ENCODE measurements around the gene PLD2. TPM values are rescaled to one million over a fixed set of nuclear protein-coding genes. Genes with fewer than 3 reads are reported as not detected.

Gene PLD2
- total and polyA plus RNA-seq, 10 of the 15 experiments (the other 5 are each of a cell fraction or from before 2014, with no cell fraction given): 0.71 to 16.5 (median 7.0) TPM

- ChIA-PET CTCF (interaction anchor here (0.7 to 1.8 kb wide), 2 partner anchors 10 to 284 kb away, joined by 3 to 5 read pairs; no protein-coding TSS in a partner anchor), SMC1A (ENCODE audit: uncharacterized antibody, unreplicated experiment) (no interaction called here), POLR2A (no interaction called here), RAD21 (ENCODE audit: unreplicated experiment) (no interaction called here)
- Histone ChIP-seq H3K9ac (ENCODE audit: control insufficient read depth, insufficient read depth, low read length) (no peak overlapping the region), H3K27me3 (replicated peaks in 1 of 2; ENCODE audit: control insufficient read depth in 2 of 2, insufficient read depth in 2 of 2, low read length in 1 of 2) (peaks cover 3 to 4% of the 10 kb centered on the region in 2 experiments; a peak in 3 of 4 replicates), H3K4me2 (ENCODE audit: control insufficient read depth, insufficient read depth) (no peak overlapping the region), H2AFZ (ENCODE audit: control insufficient read depth, low read depth, low read length) (no peak overlapping the region), H4K20me1 (ENCODE audit: control insufficient read depth, insufficient read depth) (no peaks in the 10 kb centered on the region), H3K27ac (ENCODE audit: control insufficient read depth, insufficient read depth) (no peak overlapping the region), H3K79me2 (ENCODE audit: control insufficient read depth, insufficient read depth, low read length) (no peaks in the 10 kb centered on the region), H3K4me1 (ENCODE audit: control insufficient read depth, insufficient read depth, low read length) (no peaks in the 10 kb centered on the region), H3K4me3 (no peak overlapping the region), H3K36me3 (ENCODE audit: control insufficient read depth in 2 of 2, insufficient read depth in 2 of 2, low read length in 1 of 2) (no peaks in the 10 kb centered on the region), H3K9me3 (replicated peaks; ENCODE audit: control insufficient read depth, insufficient read depth, low read length) (no peaks in the 10 kb centered on the region)
- TF ChIP-seq BCL11A (IDR thresholded peaks at IDR 0.05; ENCODE audit: low read depth, low read length) (no peak), BACH1 (IDR thresholded peaks at IDR 0.05; ENCODE audit: borderline replicate concordance) (no peak), ZNF592 (IDR thresholded peaks at IDR 0.05) (no peak), NFXL1 (IDR thresholded peaks at IDR 0.05; ENCODE audit: borderline replicate concordance) (no peak), RB1 (IDR thresholded peaks at IDR 0.05; ENCODE audit: borderline replicate concordance) (no peak), FOS (IDR thresholded peaks at IDR 0.05; ENCODE audit: borderline replicate concordance, extremely low read depth, insufficient read length) (no peak), YY1 (IDR thresholded peaks at IDR 0.05; ENCODE audit: low read depth, low read length) (no peak), EP300 (IDR thresholded peaks at IDR 0.05; ENCODE audit: borderline replicate concordance in 1 of 2, control insufficient read depth in 1 of 2, low read depth in 2 of 2, low read length in 2 of 2) (no peak), SIN3A (IDR thresholded peaks at IDR 0.05; ENCODE audit: low read depth, low read length) (no peak), MYB (IDR thresholded peaks at IDR 0.05; ENCODE audit: borderline replicate concordance, low read depth, low read length) (no peak), STAT1 (conservative IDR thresholded peaks at IDR 0.05) (no peak), CTCF (IDR thresholded peaks at IDR 0.05 in 2 of 3, conservative IDR thresholded peaks at IDR 0.05 in 1 of 3; ENCODE audit: control insufficient read depth in 2 of 3, extremely low read depth in 1 of 3, insufficient read depth in 1 of 3, low read depth in 3 of 3, low read length in 3 of 3) (no peak), ZBTB11 (CRISPR knock-in tag; IDR thresholded peaks at IDR 0.05) (no peak)
- WGBS (ENCODE audit: insufficient coverage, insufficient replicate concordance, low lambda C conversion rate, missing lambda C conversion rate): 60% methylated on average over 10 of the region's 11 CpGs
- intact Hi-C loops (cut with micrococcal nuclease; ENCODE audit: unreplicated experiment): loop anchor here (10.0 kb wide), 1 partner anchor 46 kb away; the partner anchor contains the start of genes CXCL16, MED11 and ZMYND15
- in situ Hi-C loops (cut with MboI): no loop called here
- no TSS peak for BruUV-seq (replicated peaks)
- ATAC-seq: no peak
- DNase-seq (ENCODE audit: low read depth, low spot score): no peak
- no peak for FAIRE-seq
These were observed 26.5 kb upstream of the PLD2 start for GRCh38 chr17:4780325-4780955.
